ENCODE data around the gene LUC7L.
"Not testable (repeated sequence)": the region's sequence is repeated elsewhere in the genome, so short reads cannot be mapped to it uniquely, and the experiment has no call there.

Gene LUC7L

DNA sequence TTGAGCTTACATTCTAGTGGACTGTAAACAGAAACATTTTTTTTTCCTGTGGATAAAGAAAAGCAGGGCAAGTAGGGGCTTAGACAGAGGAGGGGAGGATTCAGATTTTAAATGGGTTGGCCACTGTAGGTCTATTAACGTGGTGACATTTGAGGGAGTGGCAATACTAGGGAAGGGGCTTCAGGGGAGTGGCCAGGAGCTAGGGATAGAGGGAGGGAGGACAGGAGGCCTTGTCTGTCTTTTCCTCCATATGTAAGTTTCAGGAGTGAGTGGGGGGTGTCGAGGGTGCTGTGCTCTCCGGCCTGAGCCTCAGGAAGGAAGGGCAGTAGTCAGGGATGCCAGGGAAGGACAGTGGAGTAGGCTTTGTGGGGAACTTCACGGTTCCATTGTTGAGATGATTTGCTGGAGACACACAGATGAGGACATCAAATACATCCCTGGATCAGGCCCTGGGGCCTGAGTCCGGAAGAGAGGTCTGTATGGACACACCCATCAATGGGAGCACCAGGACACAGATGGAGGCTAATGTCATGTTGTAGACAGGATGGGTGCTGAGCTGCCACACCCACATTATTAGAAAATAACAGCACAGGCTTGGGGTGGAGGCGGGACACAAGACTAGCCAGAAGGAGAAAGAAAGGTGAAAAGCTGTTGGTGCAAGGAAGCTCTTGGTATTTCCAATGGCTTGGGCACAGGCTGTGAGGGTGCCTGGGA is 70.0 kb downstream of the LUC7L start:
- Histone ChIP-seq H3K9me3 (ENCODE audit: low read length) (peaks cover 3% of the 10 kb centered on the region), H3K4me3 (ENCODE audit: low read length) (no peak overlapping the region), H3K36me3 (ENCODE audit: insufficient read depth, low read length) (no peaks in the 10 kb centered on the region), H2AFZ (ENCODE audit: low read depth, low read length) (no peak overlapping the region), H3K4me1 (ENCODE audit: insufficient read depth, low read length) (peaks cover 8% of the 10 kb centered on the region), H3K27me3 (ENCODE audit: insufficient read depth, low read length) (peaks cover 48% of the 10 kb centered on the region)

GRCh38 chr16:155031-155398 is 74.2 kb downstream of the LUC7L start:
- Histone ChIP-seq H3K4me3 (ENCODE audit: low read length) (peak overlapping the region; percentile 40), H3K9me3 (ENCODE audit: low read length) (no peaks in the 10 kb centered on the region)

GRCh38 chr16:154217-155030 is 74.8 kb downstream of the LUC7L start:
- H3K36me3 ChIP-seq (ENCODE audit: insufficient read depth, low read length): no peaks in the 10 kb centered on the region
- H3K9me3 ChIP-seq (ENCODE audit: low read length): no peaks in the 10 kb centered on the region
- peak overlapping the region; percentile 40 for H3K4me3 ChIP-seq (ENCODE audit: low read length)
- peaks cover 8% of the 10 kb centered on the region for H3K4me1 ChIP-seq (ENCODE audit: insufficient read depth, low read length)
- H3K27me3 ChIP-seq (ENCODE audit: insufficient read depth, low read length): peaks cover 46% of the 10 kb centered on the region
- peak overlapping the region; percentile 60 for H2AFZ ChIP-seq (ENCODE audit: low read depth, low read length)

More at GRCh38 chr16:155031-155398, 74.2 kb downstream of the LUC7L start:
- Histone ChIP-seq H3K4me1 (ENCODE audit: insufficient read depth, low read length) (peaks cover 8% of the 10 kb centered on the region), H3K36me3 (ENCODE audit: insufficient read depth, low read length) (no peaks in the 10 kb centered on the region), H3K27me3 (ENCODE audit: insufficient read depth, low read length) (peaks cover 45% of the 10 kb centered on the region), H2AFZ (ENCODE audit: low read depth, low read length) (peak overlapping the region; percentile 60)

DNA sequence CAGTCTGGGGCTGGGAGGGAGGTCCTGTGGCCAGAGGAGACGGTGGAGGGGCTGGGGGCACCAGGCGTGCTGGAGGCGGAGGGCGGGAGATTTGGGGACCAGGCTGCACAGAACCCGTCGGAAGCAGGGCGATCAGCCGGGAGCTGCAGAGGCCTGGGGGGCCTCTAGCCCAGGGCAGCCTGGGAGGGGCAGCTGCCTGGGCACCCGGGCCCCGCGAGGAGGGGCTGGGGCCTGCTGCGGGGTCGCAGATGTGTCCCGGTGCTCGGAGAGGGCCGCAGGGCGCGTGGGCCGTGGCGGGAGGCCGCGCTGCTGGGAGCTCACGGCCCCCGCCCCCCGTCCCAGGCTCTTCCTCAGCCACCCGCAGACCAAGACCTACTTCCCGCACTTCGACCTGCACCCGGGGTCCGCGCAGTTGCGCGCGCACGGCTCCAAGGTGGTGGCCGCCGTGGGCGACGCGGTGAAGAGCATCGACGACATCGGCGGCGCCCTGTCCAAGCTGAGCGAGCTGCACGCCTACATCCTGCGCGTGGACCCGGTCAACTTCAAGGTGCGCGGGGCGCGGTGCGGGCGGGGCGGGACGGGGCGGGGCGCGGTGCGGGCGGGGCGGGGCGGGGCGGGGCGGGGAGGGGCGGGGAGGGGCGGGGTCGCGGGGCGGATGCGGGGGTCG is 75.6 kb downstream of the LUC7L start:
- not testable (repeated sequence) for H2AFZ ChIP-seq (ENCODE audit: low read depth, low read length); H3K4me1 ChIP-seq (ENCODE audit: insufficient read depth, low read length); H3K9me3 ChIP-seq (ENCODE audit: low read length); H3K36me3 ChIP-seq (ENCODE audit: insufficient read depth, low read length); H3K4me3 ChIP-seq (ENCODE audit: low read length)
- peaks cover 48% of the 10 kb centered on the region for H3K27me3 ChIP-seq (ENCODE audit: insufficient read depth, low read length)

DNA sequence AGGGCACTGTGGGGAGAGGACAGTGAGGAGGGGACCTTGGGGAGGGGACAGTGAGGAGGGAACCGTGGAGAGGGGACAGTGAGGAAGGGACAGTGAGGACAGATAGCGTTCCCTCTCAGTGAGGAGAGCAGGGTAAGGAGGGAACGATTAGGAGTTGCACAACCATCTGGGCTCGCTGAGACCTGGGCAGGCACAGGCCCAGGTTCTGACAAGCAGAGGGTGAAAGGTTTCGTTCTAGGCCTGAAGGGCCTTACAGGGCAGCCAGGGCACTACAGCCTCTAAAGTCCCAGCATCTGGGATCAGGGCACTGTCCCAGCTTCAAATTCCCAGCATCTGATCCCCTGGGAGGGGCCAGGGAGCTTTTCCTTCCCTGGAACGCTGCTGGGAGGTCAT is 76.1 kb downstream of the LUC7L start:
- not testable (repeated sequence) for H3K9me3 ChIP-seq (ENCODE audit: low read length); H3K4me3 ChIP-seq (ENCODE audit: low read length); H3K4me1 ChIP-seq (ENCODE audit: insufficient read depth, low read length); H3K36me3 ChIP-seq (ENCODE audit: insufficient read depth, low read length); H2AFZ ChIP-seq (ENCODE audit: low read depth, low read length)
- peaks cover 48% of the 10 kb centered on the region for H3K27me3 ChIP-seq (ENCODE audit: insufficient read depth, low read length)

GRCh38 chr16:152141-153128 is 76.8 kb downstream of the LUC7L start, which contains the start of gene HBZ:
HBZ (plus strand) TSS chr16:152644; CDS start chr16:152910, 266 bp downstream.
- peaks cover 48% of the 10 kb centered on the region for H3K27me3 ChIP-seq (ENCODE audit: insufficient read depth, low read length)

DNA sequence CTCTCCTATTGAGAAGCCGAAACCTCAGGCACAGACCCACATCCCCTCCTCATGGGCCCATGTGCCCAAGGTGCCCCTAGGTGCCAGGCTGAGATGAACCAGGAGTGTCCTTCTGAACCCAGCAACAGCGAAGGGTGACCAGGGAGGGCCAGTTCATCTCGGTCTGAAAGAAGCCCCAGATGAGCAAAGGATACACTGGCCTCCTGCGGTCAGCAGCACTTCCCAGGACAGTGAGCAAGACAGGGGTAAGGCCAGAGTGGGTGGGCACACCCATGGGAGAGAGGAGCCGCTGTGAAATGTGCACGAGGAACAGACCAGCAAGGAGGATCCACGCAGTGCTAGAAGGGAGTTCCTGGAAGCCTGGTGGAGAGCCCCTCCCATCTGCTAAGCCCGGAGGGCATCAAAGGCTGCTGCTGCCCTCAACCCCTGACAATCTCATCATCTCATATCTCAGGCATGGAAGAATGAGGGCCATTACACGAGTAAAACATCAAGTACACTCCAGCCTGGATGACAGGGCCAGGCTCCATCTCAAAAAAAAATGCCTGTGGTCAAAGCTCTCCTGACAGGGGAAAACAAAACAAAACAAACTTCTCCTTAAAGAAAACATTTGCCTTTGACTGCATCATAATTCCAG is 80.1 kb downstream of the LUC7L start:
- Histone ChIP-seq H3K36me3 (ENCODE audit: insufficient read depth, low read length) (no peaks in the 10 kb centered on the region), H2AFZ (ENCODE audit: low read depth, low read length) (no peak overlapping the region), H3K4me1 (ENCODE audit: insufficient read depth, low read length) (no peaks in the 10 kb centered on the region), H3K4me3 (ENCODE audit: low read length) (no peak overlapping the region), H3K9me3 (ENCODE audit: low read length) (no peaks in the 10 kb centered on the region), H3K27me3 (ENCODE audit: insufficient read depth, low read length) (peaks cover 26% of the 10 kb centered on the region)

More at GRCh38 chr16:152141-153128, 76.8 kb downstream of the LUC7L start, which contains the start of gene HBZ:
- Histone ChIP-seq H3K36me3 (ENCODE audit: insufficient read depth, low read length) (no peaks in the 10 kb centered on the region), H3K9me3 (ENCODE audit: low read length) (no peaks in the 10 kb centered on the region), H2AFZ (ENCODE audit: low read depth, low read length) (no peak within 1 kb of the TSS), H3K4me1 (ENCODE audit: insufficient read depth, low read length) (peaks cover 8% of the 10 kb centered on the region), H3K4me3 (ENCODE audit: low read length) (no peak within 1 kb of the TSS)

DNA sequence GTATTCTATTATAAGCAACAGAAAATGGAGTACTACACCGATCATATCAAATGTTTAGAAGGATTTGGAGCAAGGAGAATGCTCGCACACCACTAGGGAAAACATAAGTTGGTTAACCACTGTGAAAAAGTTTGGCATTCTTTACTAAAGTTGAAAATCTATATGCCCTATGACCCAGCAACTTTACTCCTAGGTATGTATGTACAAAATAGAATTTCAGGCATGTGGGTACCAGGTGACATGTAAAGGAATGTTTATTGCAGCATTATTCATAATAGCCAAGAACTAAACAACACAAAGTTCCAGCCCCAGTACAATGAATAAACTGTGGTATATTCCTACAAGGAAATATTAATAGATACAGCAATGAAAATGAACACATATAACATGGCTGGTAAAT is 82.6 kb downstream of the LUC7L start:
- Histone ChIP-seq H3K4me3 (ENCODE audit: low read length) (no peak overlapping the region), H3K4me1 (ENCODE audit: insufficient read depth, low read length) (no peaks in the 10 kb centered on the region), H3K27me3 (ENCODE audit: insufficient read depth, low read length) (peaks cover 18% of the 10 kb centered on the region)

DNA sequence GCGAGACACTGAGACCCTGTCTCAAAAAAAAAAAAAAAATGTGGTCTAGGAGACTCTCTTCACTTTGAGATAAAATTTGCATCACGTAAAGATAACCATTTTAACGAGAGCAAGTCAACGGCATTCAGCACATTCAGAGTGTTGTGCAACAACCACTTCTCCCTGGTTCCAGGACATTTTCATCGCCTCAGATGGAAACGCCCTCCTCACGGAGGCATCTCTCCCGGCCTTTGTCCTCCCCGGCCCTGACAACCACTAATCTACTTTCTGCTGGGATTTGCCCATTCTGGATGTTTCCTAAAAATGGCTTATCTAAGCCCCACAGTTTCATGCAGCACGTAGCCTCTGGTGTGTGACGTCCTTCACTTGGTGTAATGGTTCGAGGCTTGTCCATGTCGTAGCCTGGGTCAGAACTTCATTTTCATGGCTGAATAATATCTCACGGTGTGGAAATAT is 84.4 kb downstream of the LUC7L start:
- no peaks in the 10 kb centered on the region for H3K9me3 ChIP-seq (ENCODE audit: low read length)
- no peak overlapping the region for H3K4me3 ChIP-seq (ENCODE audit: low read length)
- H3K4me1 ChIP-seq (ENCODE audit: insufficient read depth, low read length): no peaks in the 10 kb centered on the region
- H3K27me3 ChIP-seq (ENCODE audit: insufficient read depth, low read length): peaks cover 10% of the 10 kb centered on the region
- no peaks in the 10 kb centered on the region for H3K36me3 ChIP-seq (ENCODE audit: insufficient read depth, low read length)
- no peak overlapping the region for H2AFZ ChIP-seq (ENCODE audit: low read depth, low read length)

More for the DNA sequence above, 82.6 kb downstream of the LUC7L start:
- Histone ChIP-seq H2AFZ (ENCODE audit: low read depth, low read length) (no peak overlapping the region), H3K36me3 (ENCODE audit: insufficient read depth, low read length) (no peaks in the 10 kb centered on the region), H3K9me3 (ENCODE audit: low read length) (no peaks in the 10 kb centered on the region)

DNA sequence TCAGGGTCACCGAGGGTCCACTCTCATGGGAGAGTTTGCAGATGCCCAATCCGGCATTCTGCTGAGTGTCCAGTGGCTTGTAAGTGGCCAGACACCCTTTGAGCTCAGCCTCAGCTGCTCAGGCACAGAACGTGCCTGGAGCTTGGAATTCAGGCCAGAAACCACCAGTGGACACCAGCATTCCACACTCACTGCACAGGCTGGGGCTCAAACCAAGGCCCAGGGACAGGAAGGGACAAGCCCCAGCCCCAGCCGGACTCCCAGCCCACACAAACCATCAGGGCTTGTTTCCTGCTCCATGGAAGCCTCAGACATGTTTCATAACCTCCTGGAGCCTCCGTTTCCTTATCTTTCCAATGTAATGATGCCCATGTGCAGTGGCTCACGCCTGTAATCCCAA is 85.8 kb downstream of the LUC7L start:
- H3K4me3 ChIP-seq (ENCODE audit: low read length): no peak overlapping the region
- H3K9me3 ChIP-seq (ENCODE audit: low read length): no peaks in the 10 kb centered on the region
- peaks cover 2% of the 10 kb centered on the region for H3K27me3 ChIP-seq (ENCODE audit: insufficient read depth, low read length)
- no peak overlapping the region for H2AFZ ChIP-seq (ENCODE audit: low read depth, low read length)
- H3K36me3 ChIP-seq (ENCODE audit: insufficient read depth, low read length): no peaks in the 10 kb centered on the region
- H3K4me1 ChIP-seq (ENCODE audit: insufficient read depth, low read length): no peaks in the 10 kb centered on the region

- Histone ChIP-seq H3K27me3 (ENCODE audit: insufficient read depth, low read length) (no peaks in the 10 kb centered on the region), H3K9me3 (ENCODE audit: low read length) (no peaks in the 10 kb centered on the region), H3K36me3 (ENCODE audit: insufficient read depth, low read length) (no peaks in the 10 kb centered on the region), H3K4me3 (ENCODE audit: low read length) (no peak overlapping the region), H2AFZ (ENCODE audit: low read depth, low read length) (no peak overlapping the region), H3K4me1 (ENCODE audit: insufficient read depth, low read length) (no peaks in the 10 kb centered on the region)
These were observed 86.2 kb downstream of the LUC7L start for GRCh38 chr16:143047-143446.

- Histone ChIP-seq H3K4me1 (ENCODE audit: insufficient read depth, low read length) (no peaks in the 10 kb centered on the region), H3K36me3 (ENCODE audit: insufficient read depth, low read length) (no peaks in the 10 kb centered on the region), H3K9me3 (ENCODE audit: low read length) (no peaks in the 10 kb centered on the region), H3K27me3 (ENCODE audit: insufficient read depth, low read length) (no peaks in the 10 kb centered on the region), H3K4me3 (ENCODE audit: low read length) (no peak overlapping the region), H2AFZ (ENCODE audit: low read depth, low read length) (no peak overlapping the region)
These were observed 86.8 kb downstream of the LUC7L start for GRCh38 chr16:142405-142967.
